HUES6 (cell line): ENCODE data around the gene HOXA6.

Experiments
- H3K27ac ChIP-seq: 2 replicates; pipeline ENCODE4 v1.7.0; 2013; ENCODE audit warnings: low read depth, mild to moderate bottlenecking, low read length, inconsistent platforms
- H3K27me3 ChIP-seq: 2 replicates; pipeline ENCODE4 v1.6.1; 2013; ENCODE audit warnings: low read length; ENCODE audit not compliant: control insufficient read depth, insufficient read depth
- H3K36me3 ChIP-seq: 2 replicates; pipeline ENCODE4 v1.6.1; 2013; ENCODE audit warnings: low read length; ENCODE audit not compliant: control insufficient read depth, insufficient read depth
- H3K4me1 ChIP-seq: 2 replicates; pipeline ENCODE4 v1.6.1; 2013; ENCODE audit warnings: low read length; ENCODE audit not compliant: control insufficient read depth, insufficient read depth
- H3K4me3 ChIP-seq: 2 replicates; pipeline ENCODE4 v1.5.1; 2013; ENCODE audit warnings: low read depth, low read length
- H3K9ac ChIP-seq: one replicate; pipeline ENCODE4 v1.6.1; 2013; ENCODE audit warnings: mild to moderate bottlenecking, low read length
- H3K9me3 ChIP-seq: 2 replicates; pipeline ENCODE4 v1.6.1; 2013; ENCODE audit warnings: low read depth, low read length; ENCODE audit not compliant: control insufficient read depth, insufficient read depth

The HOXA6 gene

GRCh38 chr7:27189295-27189996 is 41.9 kb upstream of the HOXA6 start:
- peak overlapping the region; percentile 37 for H3K4me3 ChIP-seq

GRCh38 chr7:27188386-27189294 is 41.1 kb upstream of the HOXA6 start:
- Histone ChIP-seq H3K27me3 (peaks cover 100% of the 10 kb centered on the region), H3K9ac (peak overlapping the region; percentile 51), H3K4me1 (peaks cover 49% of the 10 kb centered on the region), H3K9me3 (no peaks in the 10 kb centered on the region), H3K4me3 (peak overlapping the region; percentile 37), H3K36me3 (no peaks in the 10 kb centered on the region), H3K27ac (no peak overlapping the region)

More at GRCh38 chr7:27189295-27189996, 41.9 kb upstream of the HOXA6 start:
- Histone ChIP-seq H3K9ac (peak overlapping the region; percentile 24), H3K36me3 (no peaks in the 10 kb centered on the region), H3K4me1 (peaks cover 45% of the 10 kb centered on the region), H3K27ac (no peak overlapping the region), H3K9me3 (no peaks in the 10 kb centered on the region), H3K27me3 (peaks cover 100% of the 10 kb centered on the region)

- Histone ChIP-seq H3K4me3 (peak overlapping the region; percentile 37; the same call in 1 of the 2 replicates), H3K36me3 (no peaks in the 10 kb centered on the region), H3K9ac (peak overlapping the region; percentile 51), H3K27ac (no peak overlapping the region), H3K27me3 (peaks cover 100% of the 10 kb centered on the region), H3K9me3 (no peaks in the 10 kb centered on the region), H3K4me1 (peaks cover 49% of the 10 kb centered on the region)
Observed at GRCh38 chr7:27187475-27188385, 40.2 kb upstream of the HOXA6 start.

- H3K9me3 ChIP-seq = no peaks in the 10 kb centered on the region
- H3K27ac ChIP-seq = no peak overlapping the region
- H3K4me1 ChIP-seq = peaks cover 46% of the 10 kb centered on the region
- peaks cover 100% of the 10 kb centered on the region for H3K27me3 ChIP-seq
- no peak overlapping the region for H3K9ac ChIP-seq
- peak overlapping the region; percentile 43; the same call in 1 of the 2 replicates for H3K4me3 ChIP-seq
- H3K36me3 ChIP-seq = no peaks in the 10 kb centered on the region
Observed at GRCh38 chr7:27186668-27187474, 39.3 kb upstream of the HOXA6 start.

GRCh38 chr7:27185854-27186667 is 38.5 kb upstream of the HOXA6 start:
- H3K9ac ChIP-seq = peak overlapping the region; percentile 54
- no peaks in the 10 kb centered on the region for H3K36me3 ChIP-seq
- peaks cover 44% of the 10 kb centered on the region for H3K4me1 ChIP-seq
- H3K27me3 ChIP-seq = peaks cover 100% of the 10 kb centered on the region
- peak overlapping the region; percentile 43 for H3K4me3 ChIP-seq
- H3K27ac ChIP-seq = no peak overlapping the region
- H3K9me3 ChIP-seq = no peaks in the 10 kb centered on the region

- peak within 1 kb of the TSS; percentile 54 for H3K9ac ChIP-seq
- no peaks in the 10 kb centered on the region for H3K9me3 ChIP-seq
- no peaks in the 10 kb centered on the region for H3K36me3 ChIP-seq
- H3K4me1 ChIP-seq = peaks cover 44% of the 10 kb centered on the region
- H3K27ac ChIP-seq = no peak within 1 kb of the TSS
- peak within 1 kb of the TSS; percentile 43 for H3K4me3 ChIP-seq
- H3K27me3 ChIP-seq = peaks cover 100% of the 10 kb centered on the region
Observed at GRCh38 chr7:27185013-27185853, 37.7 kb upstream of the HOXA6 start, which contains the start of gene HOXA11. TSS of gene HOXA11 (minus strand) at chr7:27185232. CDS start at chr7:27185144, 88 bp downstream.

- H3K9ac ChIP-seq = peak overlapping the region; percentile 50
- H3K9me3 ChIP-seq = no peaks in the 10 kb centered on the region
- H3K27me3 ChIP-seq = peaks cover 100% of the 10 kb centered on the region
- peak overlapping the region; percentile 43 for H3K4me3 ChIP-seq
- peaks cover 45% of the 10 kb centered on the region for H3K4me1 ChIP-seq
- H3K36me3 ChIP-seq = no peaks in the 10 kb centered on the region
- H3K27ac ChIP-seq = no peak overlapping the region
Observed at GRCh38 chr7:27184337-27185012, 36.9 kb upstream of the HOXA6 start.

GRCh38 chr7:27183682-27184336 is 36.2 kb upstream of the HOXA6 start:
- Histone ChIP-seq H3K9me3 (no peaks in the 10 kb centered on the region), H3K4me3 (peak overlapping the region; percentile 43; the same call in 1 of the 2 replicates), H3K27me3 (peaks cover 100% of the 10 kb centered on the region), H3K36me3 (no peaks in the 10 kb centered on the region), H3K4me1 (peaks cover 43% of the 10 kb centered on the region), H3K27ac (no peak overlapping the region), H3K9ac (peak overlapping the region; percentile 50)
